H1 (cell line): ENCODE measurements around the gene SLC26A6. TPM values are rescaled to one million over a fixed set of nuclear protein-coding genes. Genes with fewer than 3 reads are reported as not detected.

Experiments used
- CHD7 ChIP-seq: fragments of 300-600 bp; sonication (generic); IDR thresholded peaks from 2 replicates; pipeline ENCODE4 v1.7.1; 2012; ENCODE audit warnings: low read length, moderate library complexity, mild to moderate bottlenecking, inconsistent platforms; ENCODE audit not compliant: insufficient replicate concordance
- EZH2 ChIP-seq: fragments of 200-600 bp; sonication (generic); IDR thresholded peaks from 2 replicates; pipeline ENCODE4 v1.7.1; 2012; ENCODE audit warnings: low read depth, mild to moderate bottlenecking, moderate library complexity, low read length, inconsistent platforms; ENCODE audit not compliant: severe bottlenecking
- TCF12 ChIP-seq: IDR thresholded peaks from 2 replicates; pipeline ENCODE4 v1.6.1; 2011; ENCODE audit warnings: low read depth, mild to moderate bottlenecking, low read length
- polyA plus RNA-seq, 7 experiments: library from polyadenylated mRNA; depleted of rRNA in 3 of 7; stranded (reverse) in 5 of 7; unstranded in 2 of 7; fragments of >200 nt in 5 of 7; fragments of 200-250 nt in 2 of 7; gene quantifications; 1 replicate in 5 of 7; 2 replicates in 1 of 7; 4 replicates in 1 of 7; pipeline versions ENCODE4 v1.2.1 to v1.2.3, GENCODE V29; 2011 to 2013; ENCODE audit warnings: missing spikeins in 2 of 7, mixed read lengths in 2 of 7
- total RNA-seq: library from RNA; stranded (reverse); fragmentation: NEBNext Ultra II Directional; extraction: Animal tissue kit (Norgen Biotek cat#: 25700); gene quantifications from 2 replicates; pipeline ENCODE4 v1.2.1, GENCODE V29; 2021

SLC26A6 gene
- total and polyA plus RNA-seq, 2 of the 8 experiments (the other 6 are each of a cell fraction or from before 2014, with no cell fraction given): 50.4 to 58.0 TPM

GRCh38 chr3:48599509-48600285, 35.6 kb downstream of the SLC26A6 start (continued):
- TF ChIP-seq EZH2 (no peak), TCF12 (no peak), CHD7 (no peak)
